Esophagus squamous epithelium (tissue), 5 donors: Measurements from ENCODE around the gene ATP13A4. TPM values are rescaled to one million over a fixed set of nuclear protein-coding genes. Genes with fewer than 3 reads are reported as not detected.

Source experiments
- DNase-seq: peaks from one replicate; lab custom pipeline; 2025; lab: John Stamatoyannopoulos, UW
- H3K27ac ChIP-seq, 4 donors: fragments of 200-600 bp; sonication (generic); one replicate each; pipeline ENCODE4 v1.5.1; 2016 to 2019; ENCODE audit warnings: mild to moderate bottlenecking in 1 of 4
- H3K27me3 ChIP-seq, 4 donors: fragments of 200-600 bp; sonication (generic); 1 replicate in 3 of 4; 2 replicates in 1 of 4; pipeline versions ENCODE4 v1.5.1 to v1.6.0; 2017 to 2021; ENCODE audit warnings: antibody characterized with exemption in 1 of 4
- H3K36me3 ChIP-seq, 3 donors: fragments of 200-600 bp; sonication (generic); one replicate each; pipeline ENCODE4 v1.5.1; 2016 to 2019
- H3K4me1 ChIP-seq, 3 donors: fragments of 200-600 bp; sonication (generic); one replicate each; pipeline ENCODE4 v1.5.1; 2017 to 2019
- H3K4me3 ChIP-seq, 4 donors: fragments of 200-600 bp; sonication (generic); 1 replicate in 3 of 4; 2 replicates in 1 of 4; pipeline ENCODE4 v1.5.1; 2016 to 2019; ENCODE audit warnings: mild to moderate bottlenecking in 2 of 4, moderate library complexity in 1 of 4
- H3K9me3 ChIP-seq, 3 donors: fragments of 200-600 bp; sonication (generic); one replicate each; pipeline ENCODE4 v1.5.1; 2016 to 2019
- POLR2A ChIP-seq, 4 donors: fragments of 450-650 bp; IDR thresholded peaks; one replicate each; pipeline ENCODE4 v1.6.1; 2017; ENCODE audit warnings: antibody characterized with exemption in 4 of 4, mild to moderate bottlenecking in 4 of 4, moderate library complexity in 3 of 4
- WGBS, 2 donors: methylation state at CpG; one replicate each; pipeline ENCODE4 v1.1.5; 2018; 5-methylcytosine and 5-hydroxymethylcytosine counted together
- intact Hi-C: fragments of 100-400 bp; cut with DNase I; formaldehyde crosslinking; loops from one replicate; pipeline ENCODE4 v1.15.0; 2022
- total RNA-seq, 4 donors: library from RNA; depleted of rRNA; stranded (reverse); fragments of >200 nt; gene quantifications; one replicate each; pipeline ENCODE4 v1.1.0, GENCODE V29; 2016
- TF ChIP-seq, protein P1 (sequence below), 6 experiments: fragments of 450-650 bp in 4 of 6; fragments of 200-600 bp in 2 of 6; sonication (generic) in 2 of 6; IDR thresholded peaks; one replicate each; pipeline ENCODE4 v1.5.1; 2016 to 2019; ENCODE audit warnings: antibody characterized with exemption in 6 of 6, mild to moderate bottlenecking in 4 of 6, moderate library complexity in 4 of 6
- donor health status: DM: yes; HTN: yes; CAD: no.

ATP13A4 gene
- total RNA-seq, 4 donors from 2014 or later = 24.9 to 59.8 (median 40.5) TPM

DNA sequence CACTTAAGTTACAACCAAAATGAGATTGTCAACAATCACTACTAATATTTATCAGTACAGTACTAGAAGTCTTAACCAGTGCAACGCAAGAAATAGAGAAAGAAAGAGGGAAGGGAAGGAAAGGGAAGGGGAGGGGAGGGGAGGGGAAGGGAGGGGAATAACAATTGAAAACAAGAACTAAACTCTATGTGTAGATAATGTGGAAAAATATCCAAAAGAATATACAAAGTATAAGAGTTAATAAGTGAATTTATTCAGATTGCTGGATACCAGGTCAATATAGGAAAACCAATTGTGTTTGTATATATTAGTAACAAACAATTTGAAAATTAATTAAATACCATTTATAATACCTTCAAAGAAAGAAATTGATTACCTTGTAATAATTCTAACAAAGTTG is 186.8 kb downstream of the ATP13A4 start:
- 41 to 45% methylated on average over 1 of the region's 1 CpG for WGBS, 2 donors
- intact Hi-C loops = no loop called here
- no peak overlapping the region for H3K4me3 ChIP-seq

DNA sequence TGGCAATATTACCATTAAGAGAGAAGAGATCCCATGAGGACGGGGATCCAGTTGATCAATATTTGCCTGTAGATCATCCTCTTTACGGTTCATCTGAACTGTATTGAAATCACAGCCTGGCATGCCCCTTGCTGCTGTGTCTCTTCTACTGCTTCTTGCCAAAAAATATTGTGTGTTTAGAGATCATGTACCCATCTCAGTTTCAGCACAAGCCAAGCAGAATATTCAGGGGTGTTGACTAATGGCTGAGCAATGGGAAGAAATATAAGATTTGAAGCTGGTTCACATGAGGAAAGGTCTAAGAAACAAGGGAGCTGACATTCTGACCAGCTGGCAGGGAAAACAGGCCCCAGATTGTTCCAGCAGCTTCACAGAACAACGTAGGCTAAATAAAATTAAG is 197.4 kb downstream of the ATP13A4 start:
- H3K4me3 ChIP-seq = no peak overlapping the region
- no peak overlapping the region for H3K27ac ChIP-seq
- no peak for DNase-seq
- H3K36me3 ChIP-seq = no peaks in the 10 kb centered on the region
- peaks cover 0 to 8% (median 0%) of the 10 kb centered on the region in 4 donors for H3K27me3 ChIP-seq
- intact Hi-C loops = no loop called here
- no peaks in the 10 kb centered on the region for H3K9me3 ChIP-seq
- 61 to 78% methylated on average over 3 of the region's 3 CpGs for WGBS, 2 donors
- no peak for TF ChIP-seq POLR2A (IDR thresholded peaks at IDR 0.05)
- TF ChIP-seq, protein P1, sequence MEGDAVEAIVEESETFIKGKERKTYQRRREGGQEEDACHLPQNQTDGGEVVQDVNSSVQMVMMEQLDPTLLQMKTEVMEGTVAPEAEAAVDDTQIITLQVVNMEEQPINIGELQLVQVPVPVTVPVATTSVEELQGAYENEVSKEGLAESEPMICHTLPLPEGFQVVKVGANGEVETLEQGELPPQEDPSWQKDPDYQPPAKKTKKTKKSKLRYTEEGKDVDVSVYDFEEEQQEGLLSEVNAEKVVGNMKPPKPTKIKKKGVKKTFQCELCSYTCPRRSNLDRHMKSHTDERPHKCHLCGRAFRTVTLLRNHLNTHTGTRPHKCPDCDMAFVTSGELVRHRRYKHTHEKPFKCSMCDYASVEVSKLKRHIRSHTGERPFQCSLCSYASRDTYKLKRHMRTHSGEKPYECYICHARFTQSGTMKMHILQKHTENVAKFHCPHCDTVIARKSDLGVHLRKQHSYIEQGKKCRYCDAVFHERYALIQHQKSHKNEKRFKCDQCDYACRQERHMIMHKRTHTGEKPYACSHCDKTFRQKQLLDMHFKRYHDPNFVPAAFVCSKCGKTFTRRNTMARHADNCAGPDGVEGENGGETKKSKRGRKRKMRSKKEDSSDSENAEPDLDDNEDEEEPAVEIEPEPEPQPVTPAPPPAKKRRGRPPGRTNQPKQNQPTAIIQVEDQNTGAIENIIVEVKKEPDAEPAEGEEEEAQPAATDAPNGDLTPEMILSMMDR (IDR thresholded peaks at IDR 0.05) = no peak
- H3K4me1 ChIP-seq = no peaks in the 10 kb centered on the region

More for the DNA sequence above, 186.8 kb downstream of the ATP13A4 start:
- TF ChIP-seq POLR2A (IDR thresholded peaks at IDR 0.05) = no peak
- no peaks in the 10 kb centered on the region for H3K4me1 ChIP-seq
- H3K36me3 ChIP-seq = no peaks in the 10 kb centered on the region
- H3K27me3 ChIP-seq = peaks cover 0 to 7% (median 0%) of the 10 kb centered on the region in 4 donors
- H3K9me3 ChIP-seq = no peaks in the 10 kb centered on the region
- no peak for DNase-seq
- no peak overlapping the region for H3K27ac ChIP-seq

DNA sequence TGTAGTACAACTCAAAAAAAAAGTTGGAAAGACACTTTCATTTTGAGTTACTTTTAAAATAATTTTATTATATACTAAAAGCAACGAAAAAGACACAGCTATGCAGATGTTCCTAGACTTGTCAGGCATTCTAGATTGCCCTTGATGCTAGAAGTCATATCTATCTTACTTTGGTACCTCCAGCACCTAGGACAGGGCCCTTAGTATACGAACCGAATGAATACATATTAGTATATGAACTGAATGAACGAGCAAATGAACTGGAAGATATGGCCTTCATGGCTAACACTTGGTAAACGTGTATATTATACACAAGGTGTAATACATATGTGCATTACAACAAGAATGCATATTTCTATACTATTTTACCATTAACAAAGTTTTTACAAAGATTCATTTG is 200.3 kb downstream of the ATP13A4 start:
- no peak for DNase-seq
- Histone ChIP-seq H3K27me3 (no peaks in the 10 kb centered on the region), H3K36me3 (no peaks in the 10 kb centered on the region), H3K27ac (no peak overlapping the region), H3K4me1 (no peaks in the 10 kb centered on the region), H3K4me3 (no peak overlapping the region), H3K9me3 (no peaks in the 10 kb centered on the region)
- intact Hi-C loops = no loop called here
- 62 to 67% methylated on average over 5 of the region's 5 CpGs for WGBS, 2 donors
- TF ChIP-seq, protein P1 (IDR thresholded peaks at IDR 0.05) = no peak
- TF ChIP-seq POLR2A (IDR thresholded peaks at IDR 0.05) = no peak

Other genes with a start within 250 kb of the ATP13A4 start
- gene ATP13A5, start 176.1 kb downstream of the ATP13A4 start, total RNA-seq = under 1 TPM; 0.19 to 0.85 (median 0.48) TPM
- gene OPA1, start 38.3 kb upstream of the ATP13A4 start, total RNA-seq = 10 to 100 TPM; 29.3 to 48.1 (median 44.6) TPM